OCI-LY3 (cell line): ENCODE data around the gene ALPP.
"Not testable (repeated sequence)": the region's sequence is repeated elsewhere in the genome, so short reads cannot be mapped to it uniquely, and the experiment has no call there.

Experiments used
- CTCF ChIP-seq: fragments of 200-600, 300-600 bp; sonication (generic); IDR thresholded peaks from 2 replicates; pipeline ENCODE4 v1.5.1; 2014; ENCODE audit warnings: antibody characterized with exemption, low read length, low read depth
- EZH2phosphoT487 ChIP-seq: fragments of 200-600 bp; shearing (Covaris generic); IDR thresholded peaks from 2 replicates; pipeline ENCODE4 v1.6.1; 2018; ENCODE audit warnings: antibody characterized with exemption, mixed run types, low read depth

GRCh38 chr2:232407428-232408150 is 29.0 kb downstream of the ALPP start:
- TF ChIP-seq CTCF, EZH2phosphoT487: not testable (repeated sequence)
